ENCODE results near the gene ARAP2.

- TF ChIP-seq EZH2 (IDR thresholded peaks at IDR 0.05; ENCODE audit: borderline replicate concordance) (no peak), CTCF (IDR thresholded peaks at IDR 0.05; ENCODE audit: poor library complexity) (no peak), EZH2phosphoT487 (IDR thresholded peaks at IDR 0.05; ENCODE audit: low read depth, severe bottlenecking, unreplicated experiment) (no peak)
These were observed 219.2 kb downstream of the ARAP2 start for GRCh38 chr4:36024901-36025660.
